EH (cell line): ENCODE measurements around the gene POLR3GL.
"Not testable (repeated sequence)": the region's sequence is repeated elsewhere in the genome, so short reads cannot be mapped to it uniquely, and the experiment has no call there.

Experiments used
- DNase-seq: peaks from one replicate; pipeline ENCODE4 v3.0.0-alpha.2; 2015; ENCODE audit warnings: low read depth

The POLR3GL gene

DNA sequence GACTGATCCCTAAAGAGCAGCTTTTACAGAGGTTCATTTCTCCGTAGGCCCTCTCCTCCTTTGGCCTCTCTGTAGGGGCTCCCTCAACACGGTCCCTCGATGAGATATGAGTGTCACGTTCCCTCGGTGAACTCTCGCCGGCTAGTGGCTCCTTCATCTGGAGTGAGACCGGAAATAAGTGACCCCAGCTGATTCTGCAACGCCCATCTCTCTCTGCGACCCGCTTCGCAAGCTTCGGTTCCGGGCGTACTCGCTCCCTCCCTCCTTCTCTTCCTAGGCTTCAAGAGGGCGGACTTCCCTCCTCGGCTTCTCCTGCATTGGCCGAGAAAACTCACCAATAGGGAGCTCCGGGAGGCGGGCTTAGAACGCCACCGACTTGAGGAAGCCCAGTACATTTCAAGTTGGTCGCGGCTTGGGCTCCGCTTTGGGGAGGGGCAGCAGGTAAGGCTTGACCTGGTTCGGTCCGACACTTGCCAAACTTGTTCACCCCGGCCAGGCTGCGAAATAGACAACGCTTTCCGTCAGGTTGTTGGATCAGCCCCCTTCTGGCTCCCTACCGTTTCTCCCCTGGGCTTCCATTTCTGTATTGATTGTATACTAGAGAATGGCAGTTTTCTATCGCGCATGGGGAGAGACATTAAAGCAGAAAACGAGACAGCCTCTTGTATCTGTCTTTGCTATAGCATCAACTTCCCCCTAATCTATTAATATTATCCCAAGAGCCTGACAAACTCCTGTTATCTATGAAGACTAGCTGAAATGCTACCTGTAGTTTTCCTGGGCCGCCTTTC, at the start of gene POLR3GL, which contains the start of gene ANKRD34A:
TSS of gene POLR3GL (plus strand) at position 363 of the 791 bp plus-strand sequence. CDS start 10,176 bp downstream, outside the sequence.
TSS of gene ANKRD34A (minus strand) at position 248 of the 791 bp plus-strand sequence. CDS start 2,816 bp downstream, outside the sequence.
- DNase-seq: peak; percentile 95

DNA sequence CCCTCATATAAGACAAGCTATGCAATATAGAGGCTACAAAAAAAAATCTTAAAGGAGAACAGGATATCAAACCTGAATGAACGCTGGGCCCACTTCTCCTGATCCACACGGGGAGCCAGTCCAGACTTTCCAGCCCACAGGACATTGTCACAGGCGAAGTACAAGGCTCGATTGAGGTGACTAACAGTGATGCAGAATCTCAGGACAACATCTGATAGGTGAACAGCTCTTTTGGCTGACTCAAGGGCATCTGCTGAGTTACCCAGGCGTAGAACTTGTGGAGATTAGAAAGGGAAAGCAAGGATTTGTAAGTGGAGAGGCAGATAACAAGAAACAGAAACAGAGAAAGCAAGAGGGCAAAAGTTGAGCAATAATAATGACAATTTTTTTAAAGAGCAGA, 47.7 kb upstream of the POLR3GL start:
- DNase-seq: no peak

DNA sequence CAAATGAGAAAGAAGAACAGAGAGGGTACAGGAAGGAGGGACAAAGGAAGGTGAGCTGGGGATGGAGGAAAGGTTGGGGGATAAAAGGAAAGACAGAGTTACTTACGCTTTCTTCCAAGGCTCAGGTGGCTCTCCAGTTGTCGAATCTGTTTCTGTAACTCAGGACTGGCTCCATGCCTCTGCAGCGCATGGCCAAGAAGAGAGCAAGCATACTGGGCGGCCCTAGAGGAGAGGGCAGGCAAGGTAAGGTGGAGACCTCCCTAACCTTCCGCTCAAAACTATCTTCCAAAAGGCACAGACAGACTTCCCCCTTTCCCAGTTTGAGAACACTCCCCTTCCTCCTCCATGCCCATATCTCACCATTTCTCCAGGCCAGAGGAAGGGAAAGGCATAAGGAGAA, 46.9 kb upstream of the POLR3GL start:
- no peak for DNase-seq

- peak; percentile 84 for DNase-seq
Measured at GRCh38 chr1:145918144-145918991, 46.1 kb upstream of the POLR3GL start, which contains the start of gene PEX11B. Gene PEX11B, minus strand, starts transcription at chr1:145918717. Its CDS starts 29 bp downstream, at chr1:145918688.

DNA sequence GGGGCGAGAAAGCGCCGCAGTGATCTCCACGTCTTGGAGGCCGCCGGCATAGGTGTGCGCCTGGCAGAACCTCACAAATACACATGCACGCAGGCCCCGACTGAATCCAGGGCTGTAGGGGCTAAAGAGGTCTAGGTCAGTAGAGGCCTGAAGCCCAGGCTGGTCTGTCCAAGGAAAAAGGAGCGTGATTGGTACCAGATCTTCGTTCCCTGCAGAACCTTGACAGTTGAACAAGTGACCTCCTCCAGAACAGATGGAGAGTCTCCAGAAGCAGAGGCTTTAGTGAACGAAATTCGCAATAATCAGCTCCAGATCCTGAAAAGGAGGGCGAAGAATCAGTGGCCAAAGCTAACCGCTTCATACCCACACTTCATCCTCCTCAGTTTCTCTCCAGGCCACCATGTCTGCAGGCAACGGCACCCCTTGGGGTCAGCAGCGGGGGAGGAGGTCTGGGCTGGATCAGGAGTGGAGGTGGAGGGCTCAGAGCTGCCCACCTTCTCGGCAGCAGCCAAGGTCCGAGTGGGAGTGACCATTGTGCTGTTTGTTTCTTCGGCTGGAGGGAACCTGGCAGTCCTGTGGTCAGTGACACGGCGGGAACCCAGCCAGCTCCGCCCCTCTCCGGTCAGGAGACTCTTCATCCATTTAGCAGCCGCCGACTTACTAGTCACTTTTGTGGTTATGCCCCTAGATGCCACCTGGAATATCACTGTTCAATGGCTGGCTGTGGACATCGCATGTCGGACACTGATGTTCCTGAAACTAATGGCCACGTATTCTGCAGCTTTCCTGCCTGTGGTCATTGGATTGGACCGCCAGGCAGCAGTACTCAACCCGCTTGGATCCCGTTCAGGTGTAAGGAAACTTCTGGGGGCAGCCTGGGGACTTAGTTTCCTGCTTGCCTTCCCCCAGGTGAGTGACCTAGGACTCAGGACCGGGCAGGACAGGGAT, 45.2 kb upstream of the POLR3GL start:
- peak; percentile 57 for DNase-seq

- not testable (repeated sequence) for DNase-seq
Measured at GRCh38 chr1:145920297-145920696, 44.2 kb upstream of the POLR3GL start.

- DNase-seq: peak; percentile 24
Measured at GRCh38 chr1:145922266-145922665, 42.2 kb upstream of the POLR3GL start.

GRCh38 chr1:145926686-145927062, 37.8 kb upstream of the POLR3GL start:
- DNase-seq: no peak

- DNase-seq: peak; percentile 99
Measured at GRCh38 chr1:145927063-145927886, 37.2 kb upstream of the POLR3GL start, which contains the start of gene RBM8A. Gene RBM8A, minus strand, starts transcription at chr1:145927484. Its CDS starts 58 bp downstream, at chr1:145927426.

DNA sequence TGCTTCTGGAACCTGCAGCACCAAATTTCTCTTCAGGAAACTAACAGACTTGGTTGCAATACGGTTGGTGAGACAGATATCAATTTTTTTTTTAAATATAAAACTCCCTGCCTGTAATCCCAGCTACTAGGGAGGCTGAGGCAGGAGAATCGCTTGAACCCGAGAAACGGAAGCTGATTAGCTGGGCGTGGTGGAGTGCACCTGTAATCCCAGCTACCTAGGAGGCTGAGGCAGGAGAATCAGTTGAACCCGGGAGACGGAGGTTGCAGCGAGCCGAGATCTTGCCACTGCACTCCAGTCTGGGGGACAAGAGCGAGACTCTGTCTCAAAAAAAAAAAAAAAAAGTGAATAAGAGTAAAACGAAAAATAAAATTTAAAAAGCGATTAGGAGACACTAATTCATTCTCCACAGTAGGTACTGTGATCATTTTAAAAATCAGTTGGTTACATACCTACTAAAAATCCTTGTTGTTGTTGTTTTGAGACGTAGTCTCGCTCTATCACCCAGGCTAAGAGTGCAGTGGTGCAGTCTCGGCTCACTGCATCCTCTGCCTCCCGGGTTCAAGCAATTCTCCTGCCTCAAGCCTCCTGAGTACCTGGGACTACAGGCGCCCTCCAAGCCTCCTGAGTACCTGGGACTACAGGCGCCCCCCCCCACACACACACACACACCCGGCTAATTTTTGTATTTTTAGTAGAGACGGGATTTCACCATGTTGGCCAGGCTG, 36.4 kb upstream of the POLR3GL start:
- no peak for DNase-seq

DNA sequence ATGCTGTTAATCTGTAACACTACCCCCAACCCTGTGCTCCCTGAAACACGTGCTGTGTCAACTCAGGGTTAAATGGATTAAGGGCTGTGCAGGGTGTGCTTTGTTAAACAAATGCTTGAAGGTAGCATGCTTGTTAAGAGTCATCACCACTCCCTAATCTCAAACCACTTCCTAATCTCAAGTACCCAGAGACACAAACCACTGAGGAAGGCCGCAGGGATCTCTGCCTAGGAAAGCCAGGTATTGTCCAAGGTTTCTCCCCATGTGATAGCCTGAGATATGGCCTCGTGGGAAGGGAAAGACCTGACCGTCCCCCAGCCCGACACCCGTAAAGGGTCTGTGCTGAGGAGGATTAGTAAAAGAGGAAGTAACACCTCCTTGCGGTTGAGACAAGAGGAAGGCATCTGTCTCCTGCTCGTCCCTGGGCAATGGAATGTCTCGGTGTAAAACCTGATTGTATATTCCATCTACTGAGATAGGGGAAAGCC, 31.9 kb upstream of the POLR3GL start:
- DNase-seq: not testable (repeated sequence)

DNA sequence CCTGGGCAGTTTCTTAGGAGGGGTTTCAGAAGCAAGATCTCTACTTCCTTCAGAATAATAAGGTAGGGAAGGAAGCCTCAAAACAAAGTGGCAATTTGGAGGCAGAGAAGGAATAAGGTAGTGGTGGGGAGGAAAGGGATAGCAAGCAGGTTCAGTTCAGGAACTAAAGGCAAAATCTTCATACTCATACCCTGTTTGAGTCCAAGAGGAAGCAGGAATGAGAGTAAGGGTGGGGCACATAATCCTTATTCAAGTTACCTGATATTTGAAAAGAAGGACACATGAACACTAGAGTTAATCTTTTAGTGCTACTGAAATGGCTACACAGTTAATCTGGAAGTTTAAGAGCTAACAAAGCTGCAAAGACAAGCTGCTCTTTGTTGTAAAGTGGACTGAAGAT, 28.8 kb upstream of the POLR3GL start:
- no peak for DNase-seq

- DNase-seq: no peak
Measured at GRCh38 chr1:145936247-145936646, 28.2 kb upstream of the POLR3GL start.

GRCh38 chr1:145937436-145937835, 27.1 kb upstream of the POLR3GL start:
- DNase-seq: no peak

DNA sequence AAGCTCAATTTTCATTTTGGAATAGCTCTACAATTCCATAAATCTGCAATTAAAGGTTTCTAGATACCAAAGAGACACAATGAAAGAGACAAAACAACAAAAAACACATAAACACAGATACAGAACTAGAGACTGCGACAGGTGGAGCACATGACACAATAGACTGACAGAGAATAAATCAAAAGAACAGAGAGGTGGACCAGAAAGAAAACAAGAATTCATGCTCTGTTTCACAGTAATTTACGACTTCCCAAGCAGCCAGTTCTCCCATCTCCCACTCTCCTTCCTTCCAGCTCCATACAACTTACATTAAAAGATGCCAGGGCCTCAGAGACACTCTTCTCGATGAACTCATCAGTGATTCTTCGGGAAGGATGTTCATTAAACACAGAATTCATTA, 22.1 kb upstream of the POLR3GL start:
- DNase-seq: no peak

GRCh38 chr1:145942871-145943270, 21.6 kb upstream of the POLR3GL start:
- DNase-seq: no peak

- DNase-seq: no peak
Measured at GRCh38 chr1:145944532-145944931, 20.0 kb upstream of the POLR3GL start.

DNA sequence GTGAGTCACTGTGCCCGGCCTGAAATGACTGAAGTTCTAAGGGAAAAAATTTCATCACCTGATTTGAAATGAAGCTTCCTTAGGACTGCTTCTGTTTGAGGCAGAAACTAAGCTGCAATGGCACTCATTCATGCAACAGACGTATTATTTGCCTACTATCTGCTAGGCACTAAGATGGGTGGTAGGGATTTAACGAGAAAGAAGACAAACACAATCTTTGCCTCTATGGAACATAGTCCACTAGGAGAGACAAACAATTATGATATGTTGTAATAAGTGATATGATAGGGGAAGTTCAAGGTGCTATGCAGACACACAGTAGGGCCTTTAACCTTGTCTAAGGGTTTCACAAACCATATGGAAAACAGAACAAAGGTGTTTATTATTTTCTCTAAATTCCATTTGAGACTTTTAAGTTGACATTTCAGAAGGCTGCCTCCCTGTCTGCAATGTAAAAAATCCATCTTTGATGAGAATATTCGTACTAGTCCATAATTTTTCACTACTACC, 18.0 kb upstream of the POLR3GL start:
- DNase-seq: no peak

- no peak for DNase-seq
Measured at GRCh38 chr1:145947551-145947950, 16.9 kb upstream of the POLR3GL start.

DNA sequence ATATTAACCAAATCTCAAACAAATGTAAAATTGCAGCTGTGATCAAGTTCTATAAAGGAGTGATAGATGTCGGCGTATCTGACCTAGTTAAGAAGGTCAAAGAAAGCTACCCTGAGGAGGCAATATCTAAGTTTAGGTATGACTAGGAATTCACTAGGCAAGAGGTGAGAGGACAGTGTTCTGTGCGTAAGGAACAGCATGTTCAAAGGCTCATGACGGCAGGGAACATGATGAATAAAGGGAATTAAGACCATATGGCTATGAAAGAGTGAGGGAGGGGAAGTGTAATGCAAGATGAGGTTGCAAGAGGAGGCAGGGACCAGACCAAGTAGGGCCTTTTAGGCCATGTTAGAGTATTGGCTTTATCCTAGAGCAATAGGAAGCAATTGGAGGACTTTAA, 15.3 kb upstream of the POLR3GL start:
- DNase-seq: no peak
